HG03196 (cell line): ENCODE measurements around the gene EBLN2.

Source experiments
- ATAC-seq: cut with Tn5 transposase; IDR thresholded peaks from one replicate; pipeline ENCODE4 v1.9.1; 2021; ENCODE audit not compliant: unreplicated experiment

The EBLN2 gene

GRCh38 chr3:73061416-73061815 lies at the start of gene EBLN2:
Gene EBLN2 (plus strand): TSS chr3:73061659. CDS start chr3:73062082, 423 bp downstream.
- ATAC-seq, result no peak

- ATAC-seq, result no peak
Measured at GRCh38 chr3:73018298-73018697, 43.2 kb upstream of the EBLN2 start.

DNA sequence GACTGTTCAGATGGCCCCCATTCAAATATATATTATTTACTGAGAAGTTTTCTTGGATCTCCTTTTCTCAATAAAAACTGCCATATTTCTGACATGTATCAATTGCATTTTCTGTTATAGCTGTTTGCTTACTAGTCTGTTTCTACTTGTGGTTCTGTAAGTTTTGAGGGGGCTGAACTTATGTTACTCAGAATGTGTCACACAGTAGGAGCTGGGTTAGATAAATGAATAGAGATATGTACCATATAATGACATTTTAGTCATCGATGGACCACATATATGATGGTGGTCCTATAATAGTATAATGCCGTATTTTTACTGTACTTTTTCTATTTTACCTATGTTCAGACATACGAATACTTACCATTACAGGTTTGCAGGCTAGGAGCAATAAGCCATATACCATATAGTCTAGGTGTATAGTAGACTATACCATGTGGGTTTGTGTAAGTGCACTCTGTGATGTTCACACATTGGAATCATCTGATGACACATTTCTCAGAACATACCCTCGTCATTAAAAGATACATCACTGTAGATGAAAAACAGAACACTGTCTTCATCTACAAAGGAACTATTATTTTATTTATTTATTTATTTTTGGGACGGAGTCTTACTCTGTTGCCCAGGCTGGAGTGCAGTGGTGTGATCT lies 42.5 kb upstream of the EBLN2 start:
- no peak for ATAC-seq

DNA sequence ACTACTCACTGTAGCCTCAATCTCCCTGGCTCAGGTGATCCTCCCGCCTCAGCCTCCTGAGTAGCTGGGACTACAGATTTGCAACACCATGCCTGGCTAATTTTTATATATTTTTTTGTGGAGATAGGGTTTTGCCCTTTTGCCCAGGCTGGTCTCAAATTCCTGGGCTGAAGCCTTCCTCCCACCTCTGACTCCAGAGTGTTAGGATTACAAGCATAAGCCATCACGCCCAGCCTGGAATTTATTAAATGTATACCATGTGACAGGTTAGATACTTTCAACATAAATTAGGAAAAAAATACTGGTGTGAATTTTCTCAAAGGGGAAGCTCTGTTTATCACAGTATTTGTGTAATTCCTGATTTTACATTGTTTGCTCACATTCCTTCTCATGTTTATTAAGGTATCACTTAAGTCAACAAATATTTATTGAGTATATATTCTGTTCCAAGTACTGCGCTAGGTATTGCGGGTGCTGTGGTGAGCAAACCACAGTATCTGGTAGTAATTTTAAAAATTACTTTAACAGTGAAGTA lies 40.1 kb upstream of the EBLN2 start:
- no peak for ATAC-seq

DNA sequence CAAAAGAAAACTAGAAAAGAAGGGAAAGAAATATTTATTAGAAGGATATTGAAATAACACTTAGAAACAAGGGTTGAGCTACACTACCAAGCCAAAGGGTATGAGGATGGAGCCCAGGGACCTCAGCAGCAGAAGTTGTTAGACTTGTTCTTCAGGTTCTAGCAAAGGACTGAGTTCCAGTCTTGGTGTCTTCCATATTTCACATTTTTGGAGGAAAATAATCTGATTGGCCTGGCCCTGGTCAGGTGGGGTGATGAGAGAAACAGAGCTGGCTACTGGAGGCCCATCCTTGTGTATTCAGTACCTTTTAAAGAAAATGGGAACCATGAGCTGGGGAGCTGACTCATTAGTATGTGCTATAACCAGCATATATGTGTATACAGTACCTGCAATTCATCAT lies 36.6 kb upstream of the EBLN2 start:
- ATAC-seq, result no peak

GRCh38 chr3:73026111-73026759 lies 35.2 kb upstream of the EBLN2 start:
- no peak for ATAC-seq

DNA sequence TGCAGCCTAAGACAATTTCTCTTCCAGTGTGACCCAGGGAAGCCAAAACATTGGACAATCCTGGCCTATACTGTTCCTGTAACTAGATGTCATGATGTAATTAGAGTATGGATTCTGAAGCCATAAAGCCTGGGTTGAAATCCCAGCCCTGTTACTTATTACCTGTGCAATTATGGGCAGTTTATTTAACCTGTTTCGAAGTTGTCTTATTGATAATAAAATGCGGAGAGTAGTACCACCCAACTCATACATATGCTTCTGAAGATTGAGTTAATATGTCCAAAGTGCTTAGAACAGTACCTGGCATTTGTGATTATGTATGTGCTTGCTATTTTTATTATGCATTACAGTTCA lies 34.7 kb upstream of the EBLN2 start:
- ATAC-seq, result no peak

DNA sequence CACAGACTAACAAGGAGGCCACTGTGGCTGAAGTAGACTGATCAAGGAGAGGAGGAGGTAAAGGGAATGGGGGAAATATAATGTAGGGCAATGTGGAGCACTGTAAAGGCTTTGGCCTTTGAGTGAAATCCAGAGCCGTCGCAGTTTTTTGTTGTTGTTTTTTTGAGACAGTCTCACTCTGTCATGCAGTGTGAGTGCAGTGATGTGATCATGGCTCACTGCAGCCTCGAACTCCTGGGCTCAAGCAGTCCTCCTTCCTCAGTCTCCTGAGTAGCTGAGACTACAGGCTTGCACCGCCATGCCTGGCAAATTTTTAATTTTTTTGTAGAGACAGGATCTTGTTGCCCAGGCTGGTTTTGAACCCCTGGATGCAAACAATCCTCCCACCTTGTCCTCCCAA lies 32.7 kb upstream of the EBLN2 start:
- ATAC-seq, result no peak

DNA sequence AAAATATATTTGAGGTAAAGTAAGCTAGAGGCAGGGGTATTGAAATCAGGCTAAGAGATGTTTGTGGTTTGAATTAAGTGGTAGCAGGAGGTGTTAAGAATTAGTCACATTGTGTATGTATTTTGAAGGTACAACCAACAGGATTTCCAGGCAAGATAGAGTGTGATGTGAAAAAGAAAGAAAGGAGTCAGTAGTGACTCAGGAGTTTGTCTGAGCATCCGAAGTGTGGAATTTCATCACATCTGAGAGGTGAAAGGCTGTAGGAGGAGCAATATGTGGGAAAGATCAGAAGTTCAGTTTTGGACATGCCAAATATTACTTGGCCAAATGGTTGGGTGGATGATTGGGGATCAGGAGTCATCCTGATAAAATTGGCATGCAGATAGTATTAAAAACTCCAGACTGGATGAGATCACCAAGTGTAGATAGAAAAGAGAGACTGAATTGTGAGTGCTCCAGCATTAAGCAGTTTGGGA lies 32.1 kb upstream of the EBLN2 start:
- ATAC-seq, result no peak

DNA sequence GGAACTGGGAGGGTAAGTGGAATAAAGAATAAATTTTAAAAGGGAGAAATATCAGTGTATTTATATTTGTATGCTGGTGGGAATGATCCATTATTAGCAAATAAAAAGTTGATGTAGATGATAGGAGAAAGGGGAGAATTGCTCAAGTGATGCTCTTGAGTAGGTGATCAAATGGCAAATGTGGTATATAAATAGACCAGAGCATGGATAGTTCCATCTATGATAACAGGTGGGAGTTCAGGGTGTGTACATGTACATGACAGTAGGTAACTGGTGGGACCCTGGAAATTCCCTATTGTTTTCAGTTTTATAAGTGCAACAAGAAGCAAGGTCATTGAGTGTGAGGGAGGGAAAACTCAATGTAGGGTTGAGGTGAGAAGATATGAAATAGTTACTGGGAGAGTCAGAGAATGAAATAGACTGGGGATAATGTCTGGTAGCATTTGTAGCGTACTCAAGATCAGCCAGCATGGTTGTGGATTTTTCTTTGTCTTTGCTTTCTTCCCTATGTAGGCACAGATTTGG lies 31.3 kb upstream of the EBLN2 start:
- no peak for ATAC-seq

DNA sequence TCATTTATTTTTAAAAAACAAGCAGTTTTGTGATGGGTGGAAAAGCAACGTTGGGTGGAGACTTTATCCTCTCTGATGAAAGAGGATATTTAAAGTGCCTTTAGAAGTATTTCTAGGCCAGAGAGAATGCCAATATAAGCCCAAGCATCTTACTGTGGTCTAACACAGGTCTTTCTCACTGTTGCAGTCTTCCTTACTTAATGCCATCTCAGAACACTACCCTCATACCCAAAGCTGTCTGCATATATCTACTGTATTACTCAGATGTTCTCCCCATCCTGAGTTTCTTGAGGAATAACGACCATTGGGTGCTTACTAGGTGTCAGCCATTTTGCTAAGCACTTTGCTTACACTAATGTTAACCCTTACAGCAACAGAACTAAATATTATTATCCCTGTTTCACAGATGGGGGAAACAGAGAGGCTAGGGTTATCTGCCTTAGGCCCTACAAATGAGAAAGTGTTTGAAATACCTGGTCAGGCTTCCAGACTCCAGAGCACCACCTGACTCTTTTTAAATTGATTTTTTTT lies 29.8 kb upstream of the EBLN2 start:
- ATAC-seq, result no peak

DNA sequence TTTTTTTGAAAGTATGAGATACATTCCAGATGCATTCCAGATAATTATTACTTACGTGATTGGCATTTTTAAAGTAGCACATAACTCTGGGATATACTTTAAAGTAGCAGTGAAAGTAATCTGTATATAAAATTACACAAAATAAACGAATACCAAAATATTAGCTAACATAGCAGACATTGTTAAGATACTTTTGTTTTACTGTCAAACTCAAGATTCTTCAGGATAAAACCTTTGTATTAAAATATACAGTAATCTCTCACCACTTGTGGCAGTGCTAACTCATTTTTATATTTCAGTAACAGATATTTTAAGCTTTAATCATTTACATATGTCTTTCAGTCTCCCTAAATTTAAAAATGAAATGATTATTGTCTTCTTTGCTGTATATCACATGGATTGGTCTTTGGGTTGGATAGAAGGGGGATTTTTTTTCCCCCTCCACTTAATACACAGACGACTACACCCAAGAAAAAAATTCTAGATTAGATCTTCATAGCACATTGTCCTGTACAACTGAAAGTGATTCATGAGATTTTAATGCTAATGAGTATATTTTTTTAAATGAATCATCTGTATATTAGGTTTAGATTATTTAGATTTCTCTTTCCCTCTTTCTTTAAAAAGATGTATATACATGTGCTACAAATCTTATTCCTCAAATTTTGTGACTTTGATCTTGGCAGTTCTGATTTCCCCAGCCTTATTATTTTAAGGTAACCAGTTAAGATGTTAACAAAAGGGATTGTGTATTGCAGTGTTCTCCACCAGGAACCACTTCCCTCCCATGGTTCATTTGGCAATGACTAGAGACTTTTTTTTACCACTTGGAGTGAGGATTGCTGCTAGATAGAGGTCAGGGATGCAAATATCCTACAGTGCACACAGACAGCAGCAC lies 24.5 kb upstream of the EBLN2 start:
- ATAC-seq, result no peak

DNA sequence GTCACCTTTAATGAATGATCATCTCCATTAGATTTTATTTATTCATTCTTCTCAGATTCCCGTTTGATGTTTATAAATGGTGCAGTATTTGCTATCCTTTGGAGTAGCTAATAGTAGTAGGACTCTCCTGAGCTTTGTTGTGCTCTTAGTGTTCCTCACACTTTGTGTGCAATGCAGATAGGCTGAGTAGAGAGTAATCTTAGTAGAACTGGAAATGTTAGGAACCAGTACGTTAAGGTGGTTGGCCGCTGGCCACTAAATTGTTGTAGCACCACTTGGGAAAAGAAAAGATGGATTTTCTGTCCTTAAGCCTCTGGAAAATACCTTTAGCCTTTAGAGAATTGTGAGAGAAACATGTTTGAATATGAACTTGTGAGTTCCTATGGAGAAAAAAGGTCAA lies 19.9 kb upstream of the EBLN2 start:
- ATAC-seq, result no peak

GRCh38 chr3:73043414-73043813 lies 18.0 kb upstream of the EBLN2 start:
- ATAC-seq, result no peak

DNA sequence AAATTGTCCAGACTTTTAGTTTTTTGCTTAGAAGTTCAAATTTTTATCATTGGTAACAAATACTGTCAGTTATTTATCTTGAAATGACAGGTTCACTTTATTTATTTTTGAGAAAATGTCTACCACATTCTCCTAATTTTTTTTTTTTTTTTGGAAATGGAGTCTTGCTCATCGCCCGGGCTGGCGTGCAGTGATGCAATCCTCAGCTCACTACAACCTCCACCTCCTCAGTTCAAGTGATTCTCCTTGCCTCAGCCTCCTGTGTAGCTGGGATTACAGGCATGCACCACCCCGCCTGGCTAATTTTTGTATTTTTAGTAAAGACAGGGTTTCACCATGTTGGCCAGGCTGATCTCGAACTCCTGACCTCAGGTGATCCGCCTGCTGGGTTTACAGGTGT lies 16.1 kb upstream of the EBLN2 start:
- no peak for ATAC-seq

DNA sequence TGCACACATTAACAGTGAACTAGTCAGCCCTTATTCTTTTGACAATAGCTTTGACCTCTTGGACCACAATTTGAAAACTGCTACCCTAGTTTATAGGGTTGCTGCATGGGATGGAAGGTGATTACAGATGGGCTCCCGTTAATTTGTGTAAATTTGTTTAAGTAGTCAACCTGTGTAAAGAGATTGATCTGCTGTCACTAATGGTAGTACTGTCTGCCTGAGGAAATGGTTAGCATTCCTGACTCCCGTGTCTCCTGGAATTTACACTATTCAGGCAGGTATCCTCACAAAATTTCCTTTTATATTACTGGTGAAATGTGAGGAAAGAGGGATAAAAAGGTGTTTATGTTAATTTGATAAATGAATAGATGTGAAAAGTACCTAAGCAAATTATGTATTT lies 15.3 kb upstream of the EBLN2 start:
- no peak for ATAC-seq

GRCh38 chr3:73049319-73049718 lies 12.1 kb upstream of the EBLN2 start:
- ATAC-seq, result no peak

GRCh38 chr3:73052857-73053256 lies 8.6 kb upstream of the EBLN2 start:
- ATAC-seq, result no peak

GRCh38 chr3:73055583-73055982 lies 5.9 kb upstream of the EBLN2 start:
- no peak for ATAC-seq

GRCh38 chr3:73056014-73056844 lies 5.2 kb upstream of the EBLN2 start:
- no peak for ATAC-seq
